Stimulated activated CD8-positive, alpha-beta memory T cell treated with anti-CD3 and anti-CD28 coated beads, Interleukin-15, amount 100 ng/mL, for 1 hour (primary cell): ENCODE data around the gene SHC1.
"Not testable (repeated sequence)": the region's sequence is repeated elsewhere in the genome, so short reads cannot be mapped to it uniquely, and the experiment has no call there.

Experiments used
- DNase-seq: peaks from one replicate; pipeline ENCODE4 v3.0.0-alpha.2; 2020; ENCODE audit warnings: low read depth

The SHC1 gene

GRCh38 chr1:154995301-154995983 is 24.9 kb upstream of the SHC1 start:
- DNase-seq, result not testable (repeated sequence)

- DNase-seq, result no peak
Measured at GRCh38 chr1:154994591-154994990, 24.0 kb upstream of the SHC1 start.

DNA sequence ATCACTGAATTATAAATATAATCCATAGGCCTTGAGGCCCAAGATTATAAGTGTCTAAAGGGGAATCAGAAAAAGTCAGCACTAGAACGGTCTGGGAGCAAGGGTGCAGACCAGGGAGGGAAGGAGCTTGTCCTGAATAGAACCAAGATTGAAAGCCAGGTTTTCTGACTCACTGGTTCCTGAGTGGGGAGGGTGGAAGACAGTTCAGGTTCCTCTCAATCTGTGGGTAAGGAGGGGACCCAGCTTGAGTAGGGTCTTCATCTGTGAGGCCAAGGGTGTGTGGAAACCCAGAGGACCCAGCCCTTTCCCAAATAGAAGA is 23.7 kb upstream of the SHC1 start:
- DNase-seq, result no peak

GRCh38 chr1:154993572-154994268 is 23.2 kb upstream of the SHC1 start, which contains the start of gene LENEP:
Gene LENEP, plus strand, starts transcription at chr1:154993586. Its CDS starts 22 bp downstream, at chr1:154993608.
- no peak for DNase-seq

- DNase-seq, result no peak
Measured at GRCh38 chr1:154992721-154993571, 22.4 kb upstream of the SHC1 start.

DNA sequence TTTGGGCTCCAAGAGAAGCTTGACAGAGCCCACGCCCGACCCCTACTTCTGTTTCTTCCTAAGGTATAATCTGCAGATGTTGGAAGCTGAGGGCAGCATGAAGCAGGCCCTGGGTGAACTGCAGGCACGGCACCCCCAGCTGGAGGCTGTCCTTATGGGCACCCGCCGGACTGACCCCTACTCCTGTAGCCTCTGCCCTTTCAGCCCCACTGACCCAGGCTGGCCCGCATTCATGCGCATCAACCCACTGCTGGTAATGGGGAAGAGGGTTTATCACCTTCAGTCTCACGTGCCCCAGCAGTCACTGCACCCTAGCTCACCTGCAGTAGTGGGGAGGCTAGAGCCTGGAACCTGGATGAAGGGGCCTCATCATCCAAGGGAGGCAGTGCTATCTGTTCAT is 19.7 kb upstream of the SHC1 start:
- DNase-seq, result no peak

GRCh38 chr1:154989195-154989860 is 18.8 kb upstream of the SHC1 start:
- DNase-seq, result no peak

DNA sequence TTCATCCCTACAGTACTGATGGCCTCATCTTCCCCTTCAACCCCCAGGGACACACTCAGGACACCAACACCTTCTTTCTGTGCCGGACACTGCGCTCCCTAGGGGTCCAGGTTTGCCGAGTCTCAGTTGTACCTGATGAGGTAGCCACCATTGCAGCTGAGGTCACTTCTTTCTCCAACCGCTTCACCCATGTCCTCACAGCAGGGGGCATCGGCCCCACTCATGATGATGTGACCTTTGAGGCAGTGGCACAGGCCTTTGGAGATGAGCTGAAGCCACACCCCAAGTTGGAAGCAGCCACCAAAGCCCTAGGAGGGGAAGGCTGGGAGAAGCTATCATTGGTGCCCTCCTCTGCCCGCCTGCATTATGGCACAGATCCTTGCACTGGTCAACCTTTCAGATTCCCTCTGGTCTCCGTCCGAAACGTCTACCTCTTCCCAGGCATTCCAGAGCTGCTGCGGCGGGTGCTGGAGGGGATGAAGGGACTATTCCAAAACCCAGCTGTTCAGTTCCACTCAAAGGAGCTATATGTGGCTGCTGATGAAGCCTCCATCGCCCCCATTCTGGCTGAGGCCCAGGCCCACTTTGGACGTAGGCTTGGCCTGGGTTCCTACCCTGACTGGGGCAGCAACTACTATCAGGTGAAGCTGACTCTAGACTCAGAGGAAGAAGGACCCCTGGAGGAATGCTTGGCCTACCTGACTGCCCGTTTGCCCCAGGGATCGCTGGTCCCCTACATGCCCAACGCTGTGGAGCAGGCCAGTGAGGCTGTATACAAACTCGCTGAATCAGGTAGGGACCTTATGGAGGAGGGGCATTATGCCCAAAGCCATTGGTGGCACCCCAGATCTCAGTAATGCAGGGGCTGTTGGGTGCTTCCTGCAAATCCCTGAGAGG is 17.8 kb upstream of the SHC1 start:
- DNase-seq, result no peak

DNA sequence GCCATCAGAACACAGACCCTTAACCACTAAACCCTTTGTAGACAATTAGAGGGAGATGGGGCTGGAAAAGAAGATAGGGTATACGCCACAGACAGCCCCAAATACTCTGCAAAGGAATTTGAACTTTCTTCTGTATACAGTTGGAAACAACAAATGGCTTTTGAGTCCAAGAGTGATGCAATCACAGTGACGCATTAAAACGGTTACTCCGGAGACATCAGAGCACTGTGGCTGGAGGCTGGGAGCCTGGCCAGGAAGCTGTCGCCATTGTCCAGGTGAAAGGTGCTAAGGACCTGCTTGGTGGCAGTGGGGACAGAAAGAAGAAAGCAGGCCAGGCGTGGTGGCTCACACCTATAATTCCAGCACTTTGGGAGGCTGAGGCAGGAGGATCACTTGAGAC is 16.8 kb upstream of the SHC1 start:
- DNase-seq, result no peak

- DNase-seq, result not testable (repeated sequence)
Measured at GRCh38 chr1:154986736-154987135, 16.2 kb upstream of the SHC1 start.

DNA sequence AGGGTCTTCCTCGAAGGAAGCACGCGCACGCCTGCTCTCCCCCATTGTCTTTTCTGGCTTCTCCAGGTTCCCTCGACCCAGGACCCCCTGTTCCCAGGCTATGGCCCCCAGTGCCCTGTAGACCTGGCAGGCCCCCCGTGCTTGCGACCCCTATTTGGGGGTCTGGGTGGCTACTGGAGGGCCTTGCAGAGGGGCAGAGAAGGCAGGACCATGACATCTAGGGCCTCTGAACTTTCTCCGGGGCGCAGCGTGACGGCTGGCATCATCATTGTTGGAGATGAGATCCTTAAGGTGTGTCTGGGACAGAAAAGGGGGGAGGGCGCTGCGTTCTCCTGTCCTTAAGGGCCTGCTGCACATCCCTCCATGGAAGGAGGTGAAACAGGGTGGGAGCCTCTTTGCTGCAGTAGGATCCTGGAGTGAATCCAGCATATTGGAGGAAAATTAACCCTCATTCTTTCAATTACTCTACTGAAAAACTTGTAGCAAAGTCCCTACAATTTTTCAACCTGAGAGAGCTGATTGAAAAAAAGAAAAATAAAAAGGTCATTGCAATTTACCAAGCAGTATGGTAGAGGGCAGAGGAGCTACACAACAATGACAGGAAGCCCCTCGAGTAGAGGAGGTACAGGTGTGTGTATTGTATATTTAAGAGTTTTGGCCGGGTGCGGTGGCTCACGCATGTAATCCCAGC is 13.4 kb upstream of the SHC1 start:
- no peak for DNase-seq

DNA sequence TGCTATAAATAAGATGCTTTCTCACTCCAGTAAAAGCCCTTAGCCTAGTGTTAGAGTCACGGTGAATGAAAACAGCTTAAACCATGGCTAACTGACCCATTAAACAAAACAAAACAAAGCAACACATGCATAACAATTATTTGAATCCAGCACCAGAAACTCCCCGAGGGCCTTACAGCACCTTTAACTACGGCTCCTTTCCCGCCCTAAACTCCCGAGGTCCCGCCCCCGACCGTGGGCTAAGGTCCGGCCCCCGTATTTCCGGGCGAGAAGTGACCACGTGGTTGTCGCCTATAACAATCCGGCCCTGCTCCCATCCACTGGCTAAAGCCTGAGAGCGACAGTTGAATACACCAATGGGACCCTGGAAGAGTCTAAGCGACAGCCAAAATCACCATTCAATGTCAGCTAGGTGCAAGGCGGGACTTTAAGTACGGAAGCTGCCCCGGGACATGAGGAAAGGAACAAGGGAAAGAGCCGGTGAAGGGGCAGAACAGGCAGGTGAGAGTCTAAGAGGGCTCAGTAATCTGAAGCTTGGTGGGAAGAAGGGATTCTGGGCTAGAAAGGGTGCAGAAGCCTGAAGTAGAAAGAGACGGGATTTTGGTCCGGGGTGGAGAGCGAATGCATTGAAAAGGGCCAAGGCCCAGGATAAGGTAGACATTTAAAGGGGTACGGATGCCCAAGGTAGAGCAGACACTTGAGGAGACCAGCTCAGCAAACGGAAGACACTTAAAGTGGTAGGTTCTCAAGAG is 12.5 kb upstream of the SHC1 start, which contains the start of gene FLAD1:
Gene FLAD1, plus strand, starts transcription at position 448 of the 752 bp plus-strand sequence. CDS start 351 bp downstream, outside the sequence.
- peak; percentile 84 for DNase-seq

DNA sequence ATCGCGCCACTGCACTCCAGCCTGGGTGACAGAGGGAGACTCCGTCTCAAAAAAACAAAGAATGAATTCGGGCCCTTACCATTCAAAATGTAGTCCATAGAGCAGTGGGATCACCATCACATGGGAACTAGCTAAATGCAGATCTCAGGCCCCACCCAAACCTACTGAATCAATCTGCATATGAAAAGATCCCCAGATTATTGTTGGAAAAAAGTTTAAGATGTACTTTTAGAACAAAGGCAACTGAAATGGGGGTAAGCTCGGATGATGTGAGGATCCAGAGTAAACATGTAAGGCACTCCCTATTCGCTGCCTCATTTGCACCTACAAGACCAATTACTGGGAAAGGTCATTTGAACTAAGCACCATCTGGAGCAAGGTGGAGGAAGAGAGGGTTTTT is 11.8 kb upstream of the SHC1 start:
- DNase-seq, result no peak

GRCh38 chr1:154978360-154978759 is 7.8 kb upstream of the SHC1 start:
- DNase-seq, result no peak

GRCh38 chr1:154977762-154978161 is 7.2 kb upstream of the SHC1 start:
- not testable (repeated sequence) for DNase-seq

DNA sequence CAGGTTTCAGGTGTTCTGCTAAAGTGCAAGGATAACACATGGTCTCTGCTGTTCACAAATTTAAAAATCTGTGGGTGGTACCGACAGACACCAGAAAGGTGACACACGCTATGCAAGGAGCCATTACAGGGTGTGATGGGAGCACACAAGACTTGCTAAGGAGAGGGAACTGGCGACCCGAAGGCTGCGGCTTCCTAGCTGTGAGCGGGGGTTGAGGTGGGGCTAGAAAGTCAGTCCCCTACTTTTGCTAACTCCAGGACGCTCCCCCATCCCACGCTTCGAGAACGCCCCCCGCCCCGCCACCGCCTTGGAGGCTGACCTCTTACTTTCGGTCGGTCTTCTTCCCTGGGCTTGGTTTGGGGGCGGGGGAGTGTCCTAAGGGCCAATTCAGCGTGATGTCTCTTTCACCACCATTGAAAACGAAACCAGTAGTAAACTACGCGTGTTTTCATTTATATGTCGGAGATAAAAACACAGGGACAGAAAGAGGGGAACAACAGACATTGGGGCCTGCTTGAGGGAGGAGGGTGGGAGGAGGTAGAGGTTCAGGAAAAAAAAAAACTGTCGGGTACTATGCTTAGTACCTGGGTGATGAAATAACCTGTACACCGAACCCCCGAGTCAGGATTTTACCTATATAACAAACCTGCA is 5.0 kb upstream of the SHC1 start:
- no peak for DNase-seq

DNA sequence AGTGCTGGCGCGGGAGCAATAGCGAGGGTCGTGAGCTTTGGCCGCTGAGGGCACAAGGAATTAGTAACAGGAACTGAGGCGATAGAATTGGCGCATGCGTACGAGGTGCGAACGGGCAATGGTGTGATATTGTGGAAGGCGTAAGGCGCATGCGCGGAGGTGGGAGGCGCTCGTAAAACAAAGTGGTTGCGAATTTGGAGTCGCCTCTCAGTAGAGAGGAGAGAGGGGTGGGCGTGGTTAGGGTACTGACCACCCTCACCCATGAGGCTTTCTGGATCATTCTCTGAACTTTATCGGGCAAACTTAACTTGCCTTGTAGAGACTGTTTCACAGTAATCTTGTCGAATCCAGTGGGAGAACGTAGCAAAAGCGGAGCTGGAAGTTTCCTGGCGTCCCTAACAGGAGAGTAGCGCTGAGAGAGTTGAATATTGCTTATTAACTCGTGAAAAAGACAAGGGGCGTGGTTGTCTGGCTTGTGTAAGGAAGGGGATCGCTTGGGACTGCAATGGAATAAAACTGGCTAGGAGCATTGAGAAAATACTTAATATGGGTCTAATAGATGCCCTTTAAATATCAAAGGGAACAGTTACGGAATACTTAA is 4.4 kb upstream of the SHC1 start:
- peak; percentile 83 for DNase-seq

GRCh38 chr1:154974102-154974807 is 3.7 kb upstream of the SHC1 start, which contains the start of gene CKS1B:
Gene CKS1B, plus strand, starts transcription at chr1:154974681. Its CDS starts 65 bp downstream, at chr1:154974746.
- DNase-seq, result peak; percentile 92
